HG03439 (cell line): ENCODE measurements around the gene P3H2.

Experiments
- ATAC-seq: cut with Tn5 transposase; IDR thresholded peaks from one replicate; pipeline ENCODE4 v1.9.1; 2021; ENCODE audit warnings: mild to moderate bottlenecking, moderate library complexity; ENCODE audit not compliant: unreplicated experiment

Gene P3H2

GRCh38 chr3:190019844-190020243, 100.9 kb downstream of the P3H2 start:
- no peak for ATAC-seq

DNA sequence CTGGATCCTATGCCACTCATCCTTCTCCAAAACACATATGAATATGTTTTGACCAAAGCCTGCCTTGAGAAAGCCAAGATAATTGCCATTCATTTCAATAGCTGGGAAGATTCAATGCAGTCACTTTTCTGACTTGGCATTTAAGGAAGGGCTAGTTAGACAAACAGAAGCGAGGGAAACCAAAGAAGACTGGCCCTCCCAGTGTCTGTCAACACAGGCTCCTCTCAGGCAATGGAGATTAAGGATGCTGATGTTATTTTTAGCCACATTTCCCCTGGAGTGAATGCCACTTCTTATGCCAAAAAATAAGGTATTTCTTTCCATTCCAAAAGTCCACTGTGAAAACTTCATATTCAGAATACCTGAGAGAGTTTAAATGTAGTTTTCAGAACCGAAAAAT, 101.7 kb downstream of the P3H2 start:
- no peak for ATAC-seq

DNA sequence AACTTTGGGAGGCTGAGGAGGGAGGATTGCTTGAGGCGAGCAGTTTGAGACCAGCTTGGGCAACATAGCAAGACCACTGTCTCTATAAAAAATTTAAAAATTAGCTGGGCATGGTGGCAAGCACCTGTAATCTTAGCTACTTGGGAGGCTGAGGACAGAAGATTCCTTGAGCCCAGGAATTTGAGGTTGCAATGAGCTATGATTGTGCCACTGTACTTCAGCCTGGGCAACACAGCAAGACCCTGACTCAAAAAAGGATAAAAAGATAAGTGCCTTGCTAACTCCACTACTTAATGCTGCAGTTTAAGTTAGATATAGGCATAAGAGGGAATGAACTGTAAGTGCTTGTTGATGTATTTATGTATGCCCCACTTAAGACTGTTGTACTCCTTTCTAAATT, 102.2 kb downstream of the P3H2 start:
- no peak for ATAC-seq

GRCh38 chr3:190017521-190018288, 103.0 kb downstream of the P3H2 start:
- no peak for ATAC-seq

- no peak for ATAC-seq
Measured at GRCh38 chr3:190016966-190017365, 103.7 kb downstream of the P3H2 start.

GRCh38 chr3:190014940-190015339, 105.8 kb downstream of the P3H2 start:
- ATAC-seq = no peak

- no peak for ATAC-seq
Measured at GRCh38 chr3:190013943-190014924, 106.5 kb downstream of the P3H2 start.

DNA sequence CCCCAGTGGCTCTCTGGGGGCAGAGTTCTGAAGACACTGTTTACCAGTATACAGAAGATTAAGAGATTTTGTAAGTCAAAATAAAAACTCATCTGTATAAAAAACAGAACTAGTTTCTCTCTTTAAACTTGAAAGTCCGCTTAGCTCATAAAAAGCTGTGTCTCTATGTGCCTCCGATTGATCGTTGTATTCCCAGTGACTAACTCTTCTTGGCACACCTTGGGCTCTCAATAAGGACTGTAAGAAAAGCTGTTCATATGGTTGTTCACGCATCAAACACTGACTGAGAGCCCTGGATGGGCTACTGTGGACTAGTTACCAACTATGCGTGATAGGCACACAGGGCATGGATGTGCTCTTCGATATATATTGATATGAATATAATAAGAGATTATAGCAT, 107.9 kb downstream of the P3H2 start:
- no peak for ATAC-seq

DNA sequence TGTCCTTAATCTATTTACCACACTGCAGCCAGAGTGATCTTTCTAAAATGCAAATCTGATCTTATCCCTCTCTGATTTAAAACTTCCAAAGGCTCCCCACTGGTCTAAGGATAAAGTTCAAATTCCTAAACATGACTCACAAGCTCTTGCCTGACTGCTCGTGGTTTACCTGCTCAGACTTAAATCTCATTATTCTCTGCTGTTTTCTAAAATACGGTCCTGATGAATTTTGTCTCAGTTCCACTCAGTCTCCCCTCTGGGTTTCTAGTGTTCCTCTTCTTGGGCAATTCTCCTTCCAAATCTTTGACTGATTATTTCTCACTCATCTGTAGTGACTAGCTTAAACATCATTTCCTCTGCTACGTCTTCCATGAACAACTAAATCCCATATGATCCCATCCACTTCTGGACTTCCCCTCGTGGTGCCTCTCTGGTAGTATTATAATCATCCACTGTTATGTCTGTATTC, 108.3 kb downstream of the P3H2 start:
- ATAC-seq = no peak

DNA sequence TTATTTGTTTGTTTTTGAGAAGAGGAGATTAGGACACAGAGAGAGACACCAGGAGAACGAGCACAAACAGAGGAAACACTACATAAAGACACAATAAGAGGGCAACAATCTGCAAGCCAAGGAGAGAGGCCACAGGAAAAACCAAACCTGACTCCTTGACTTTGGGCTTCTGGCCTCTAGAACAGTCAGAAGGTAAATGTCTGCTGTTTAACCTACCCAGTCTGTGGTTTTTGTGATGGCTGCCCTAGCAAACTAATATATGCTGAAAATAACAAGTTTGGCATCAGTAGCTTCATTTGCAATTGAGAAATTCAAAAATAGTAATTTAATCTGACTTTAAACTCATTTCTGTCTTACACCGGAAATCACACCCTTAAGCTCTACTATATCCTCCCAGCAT, 110.2 kb downstream of the P3H2 start:
- ATAC-seq = no peak

GRCh38 chr3:190009614-190010013, 111.1 kb downstream of the P3H2 start:
- no peak for ATAC-seq

DNA sequence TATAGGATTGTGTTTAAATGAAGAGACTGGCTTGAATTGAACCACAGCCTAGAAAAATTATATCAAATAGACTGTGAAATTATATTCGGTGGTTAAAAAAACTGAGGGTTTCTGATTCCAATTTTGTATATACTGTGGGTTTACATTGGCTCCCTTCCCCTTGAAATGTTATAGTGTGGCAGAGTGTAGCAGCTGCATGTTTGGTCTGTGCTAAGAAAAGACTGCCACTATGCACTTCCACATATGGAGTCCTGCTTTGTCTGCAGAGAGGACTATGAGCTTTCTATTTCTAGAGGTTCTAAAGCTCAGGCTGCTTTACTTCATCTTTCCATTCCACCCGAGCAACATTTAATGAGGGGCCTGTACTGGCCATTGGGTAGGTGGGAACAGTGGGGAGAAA, 112.3 kb downstream of the P3H2 start:
- no peak for ATAC-seq

- no peak for ATAC-seq
Measured at GRCh38 chr3:190005343-190006113, 115.2 kb downstream of the P3H2 start.

DNA sequence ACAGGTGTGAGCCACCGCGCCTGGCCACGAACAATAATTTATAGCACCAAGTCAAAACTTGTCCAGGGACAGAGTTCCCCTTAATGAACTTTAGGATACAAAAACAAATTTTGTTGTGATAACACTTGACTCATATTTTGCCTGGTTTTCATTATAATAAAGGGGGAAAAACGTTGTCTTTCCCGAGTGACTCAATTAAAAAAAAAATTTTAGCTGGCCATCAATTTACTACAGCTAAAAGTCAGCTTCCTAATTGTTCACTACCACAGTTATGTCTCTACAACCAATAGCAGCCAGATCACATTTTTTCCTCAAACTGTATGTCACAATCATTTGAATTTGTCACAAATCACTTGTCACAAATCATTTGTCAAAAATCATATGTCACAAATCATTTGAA, 116.0 kb downstream of the P3H2 start:
- ATAC-seq = no peak

GRCh38 chr3:190003681-190004123, 117.0 kb downstream of the P3H2 start:
- no peak for ATAC-seq

- ATAC-seq = no peak
Measured at GRCh38 chr3:190003068-190003467, 117.6 kb downstream of the P3H2 start.

DNA sequence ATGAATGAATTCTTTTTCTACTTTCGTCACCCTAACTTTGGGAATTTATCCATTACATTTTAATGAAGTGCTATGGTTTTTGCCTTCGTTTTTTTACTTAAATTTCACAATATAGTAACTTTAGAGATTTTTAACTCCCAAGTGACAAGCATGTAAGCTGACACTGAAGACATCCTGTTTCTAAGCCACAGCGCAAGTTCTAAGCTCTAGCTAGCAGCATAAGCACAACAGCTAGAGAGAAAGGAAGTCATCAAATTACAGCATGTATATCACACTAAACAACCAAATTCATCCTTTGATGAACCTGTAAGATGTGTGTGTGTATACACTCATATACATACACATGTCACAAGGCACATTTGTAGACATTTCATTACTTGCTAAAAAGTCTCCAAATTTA, 119.3 kb downstream of the P3H2 start:
- no peak for ATAC-seq

- no peak for ATAC-seq
Measured at GRCh38 chr3:190000861-190001196, 119.9 kb downstream of the P3H2 start.

DNA sequence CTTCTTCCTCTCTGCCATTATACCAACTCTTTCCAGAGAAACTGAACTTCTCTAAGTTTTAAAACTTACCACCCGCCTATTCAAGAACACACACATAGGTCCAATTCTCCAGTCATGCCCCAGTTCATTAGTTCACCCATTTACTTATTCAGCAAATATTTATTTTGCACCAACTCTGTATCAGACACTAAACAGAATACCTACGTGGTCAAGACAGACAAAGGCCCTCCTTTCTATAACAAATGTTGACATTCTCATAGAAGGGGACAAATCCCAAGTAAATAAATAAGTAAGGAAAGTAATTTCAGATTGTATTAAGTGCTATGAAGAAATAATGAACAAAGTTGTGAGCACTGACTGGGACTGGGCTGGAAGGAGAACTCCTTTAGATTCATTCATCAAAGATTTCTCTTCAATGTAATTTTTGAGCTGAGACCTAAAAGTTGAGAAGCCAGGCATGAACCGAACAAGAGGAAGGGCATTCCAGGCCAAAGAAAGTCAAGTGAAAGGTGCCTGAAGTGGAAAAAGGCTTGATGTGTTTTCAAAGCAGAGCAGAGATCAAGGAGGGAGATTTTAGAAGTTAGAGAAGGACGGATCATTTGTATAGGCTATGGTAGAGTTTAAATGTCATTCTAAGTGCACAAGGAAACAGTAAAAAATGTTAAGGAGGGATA, 120.4 kb downstream of the P3H2 start:
- ATAC-seq = no peak

GRCh38 chr3:189999718-190000117, 121.0 kb downstream of the P3H2 start:
- no peak for ATAC-seq

- ATAC-seq = no peak
Measured at GRCh38 chr3:189995129-189995528, 125.6 kb downstream of the P3H2 start.
